K562 (cell line): ENCODE measurements around the gene NME4. TPM values are rescaled to one million over a fixed set of nuclear protein-coding genes. Genes with fewer than 3 reads are reported as not detected.

ENCODE experiments used
- ATAC-seq: fragments of 200-7000 bp; cut with Tn5 transposase; 3 replicates; pipeline ENCODE4 v1.9.1; 2020; ENCODE audit warnings: moderate library complexity
- BruUV-seq: library from RNA; stranded (reverse); fragments of 400-500 nt; replicated peaks from 2 replicates; lab custom pipeline; 2021; lab: Mats Ljungman, UMichigan
- CTCF ChIA-PET: fragments of 300-600 bp; formaldehyde crosslinking; extraction: SDS; loops from one replicate; lab custom pipeline; 2021; ENCODE audit warnings: low intra/inter-chr PET ratio; lab: Yijun Ruan, JAX
- POLR2A ChIA-PET: fragments of 300-600, 350-650 bp; sonication (Branson Sonifier 250); formaldehyde crosslinking; extraction: SDS; loops from one replicate; lab custom pipeline; 2021; ENCODE audit warnings: antibody characterized with exemption, inconsistent platforms; lab: Yijun Ruan, JAX
- DNase-seq, 4 experiments: peaks; one replicate each; pipeline versions ENCODE4 v3.0.0 to v3.0.0-alpha.2; 2011 to 2018; ENCODE audit warnings: low spot score in 3 of 4, mixed read lengths in 3 of 4; ENCODE audit errors: extremely low read depth in 1 of 4
- FAIRE-seq: peaks from 2 replicates; lab custom pipeline; 2011; peaks lifted over from hg19 to GRCh38; lab: Jason Lieb, UNC
- H2AFZ ChIP-seq: 2 replicates; pipeline ENCODE4 v1.6.0; 2011; ENCODE audit warnings: low read depth, low read length, control low read depth, inconsistent platforms
- H3K27ac ChIP-seq: fragments of 200-600 bp; 3 replicates; pipeline ENCODE4 v1.8.0; 2011; ENCODE audit warnings: low read depth, mild to moderate bottlenecking, control low read depth, inconsistent platforms, low read length, moderate library complexity, mixed read lengths; ENCODE audit errors: extremely low read depth
- H3K27me3 ChIP-seq, 2 experiments: fragments of 300-600 bp in 1 of 2; 2 replicates in 1 of 2; 3 replicates in 1 of 2; pipeline versions ENCODE4 v1.6.0 to v1.8.0; 2011; ENCODE audit warnings: inconsistent platforms in 2 of 2, low read length in 2 of 2, mild to moderate bottlenecking in 1 of 2, mixed read lengths in 1 of 2, moderate library complexity in 1 of 2; ENCODE audit not compliant: control insufficient read depth in 2 of 2, insufficient read depth in 2 of 2
- H3K36me3 ChIP-seq: fragments of 300-600 bp; 3 replicates; pipeline ENCODE4 v1.8.0; 2011; ENCODE audit warnings: mild to moderate bottlenecking, low read length, inconsistent platforms; ENCODE audit not compliant: control insufficient read depth, insufficient read depth
- H3K4me1 ChIP-seq, 2 experiments: fragments of 200-600 bp in 1 of 2; replicated peaks in 1 of 2; 2 replicates in 1 of 2; 3 replicates in 1 of 2; pipeline versions ENCODE4 v1.5.1 to v1.8.0; 2011; ENCODE audit warnings: inconsistent platforms in 2 of 2, low read length in 2 of 2, mild to moderate bottlenecking in 1 of 2, mixed read lengths in 1 of 2, moderate library complexity in 1 of 2; ENCODE audit not compliant: control insufficient read depth in 2 of 2, insufficient read depth in 2 of 2
- H3K4me2 ChIP-seq: 2 replicates; pipeline ENCODE4 v1.6.1; 2011; ENCODE audit warnings: low read length, control low read depth, inconsistent platforms, mixed read lengths; ENCODE audit not compliant: insufficient read depth
- H3K4me3 ChIP-seq: fragments of 200-600 bp; sonication (generic), shearing (Covaris generic); 2 replicates; pipeline ENCODE4 v1.5.1; 2016; ENCODE audit warnings: control low read depth, inconsistent platforms
- H3K79me2 ChIP-seq: fragments of 200-600 bp; 3 replicates; pipeline ENCODE4 v1.8.0; 2011; ENCODE audit warnings: low read length, inconsistent platforms; ENCODE audit not compliant: control insufficient read depth, insufficient read depth
- H3K9ac ChIP-seq, 2 experiments: 2 replicates each; pipeline versions ENCODE4 v1.6.0 to v1.6.1; 2011; ENCODE audit warnings: low read depth in 2 of 2, low read length in 2 of 2, control low read depth in 1 of 2, inconsistent platforms in 1 of 2, mild to moderate bottlenecking in 1 of 2, mixed read lengths in 1 of 2; ENCODE audit not compliant: insufficient read depth in 1 of 2
- H3K9me1 ChIP-seq: one replicate; pipeline ENCODE4 v1.6.0; 2011; ENCODE audit warnings: inconsistent platforms, mild to moderate bottlenecking, low read length, moderate library complexity; ENCODE audit not compliant: control insufficient read depth, insufficient read depth
- H3K9me3 ChIP-seq: replicated peaks from 2 replicates; pipeline ENCODE4 v1.5.1; 2011; ENCODE audit warnings: low read depth, low read length, inconsistent platforms; ENCODE audit not compliant: control insufficient read depth, insufficient read depth
- H4K20me1 ChIP-seq: replicated peaks from 2 replicates; pipeline ENCODE4 v1.6.1; 2011; ENCODE audit warnings: low read length, inconsistent platforms, mixed read lengths; ENCODE audit not compliant: control insufficient read depth, insufficient read depth
- BDP1 ChIP-seq: IDR thresholded peaks from 3 replicates; pipeline ENCODE4 v1.6.1; 2011; ENCODE audit not compliant: insufficient read length, insufficient read depth
- HOXB6 ChIP-seq: fragments of 250-450 bp; sonication (Bioruptor Pico); IDR thresholded peaks from 2 replicates; pipeline ENCODE4 v1.5.1; 2022; ENCODE audit warnings: mild to moderate bottlenecking, borderline replicate concordance
- LEF1 ChIP-seq: fragments of 450-650 bp; IDR thresholded peaks from 2 replicates; pipeline ENCODE4 v1.6.1; 2016; ENCODE audit warnings: mild to moderate bottlenecking
- POLR2AphosphoS5 ChIP-seq: IDR thresholded peaks from 2 replicates; pipeline ENCODE4 v1.6.1; 2011; ENCODE audit warnings: mild to moderate bottlenecking, low read depth, low read length, moderate library complexity; ENCODE audit not compliant: control insufficient read depth, insufficient read depth
- TAF1 ChIP-seq: IDR thresholded peaks from 2 replicates; pipeline ENCODE4 v1.6.1; 2011; ENCODE audit warnings: mild to moderate bottlenecking, low read length, moderate library complexity; ENCODE audit not compliant: insufficient read depth, control insufficient read depth, severe bottlenecking; ENCODE audit errors: extremely low read depth
- TRIM24 ChIP-seq, 2 experiments: fragments of 450-650 bp; IDR thresholded peaks; 2 replicates each; pipeline ENCODE4 v1.6.1; 2016
- ZBED1 ChIP-seq: IDR thresholded peaks from 2 replicates; pipeline ENCODE4 v1.6.1; 2014
- ZNF354B ChIP-seq: fragments of 250-450 bp; sonication (Bioruptor Pico); IDR thresholded peaks from 2 replicates; pipeline ENCODE4 v1.4.0; 2020
- ZNF444 ChIP-seq: fragments of 250-450 bp; sonication (Bioruptor Pico); IDR thresholded peaks from 2 replicates; pipeline ENCODE4 v1.4.0; 2020; ENCODE audit warnings: mild to moderate bottlenecking, moderate library complexity
- ZNF717 ChIP-seq: fragments of 250-450 bp; sonication (Bioruptor Pico); IDR thresholded peaks from 2 replicates; pipeline ENCODE4 v1.5.0; 2021
- WGBS: fragments of 100-300 bp; shearing (Covaris generic); methylation state at CpG from one replicate; pipeline ENCODE4 v1.1.6; 2016; ENCODE audit warnings: low coverage, mixed read lengths; ENCODE audit not compliant: insufficient coverage; ENCODE audit errors: missing lambda C conversion rate; 5-methylcytosine and 5-hydroxymethylcytosine counted together
- in situ Hi-C: fragments of 300-500 bp; cut with MboI; formaldehyde crosslinking; loops from 4 replicates; pipeline ENCODE4 v1.15.0; 2018; ENCODE audit warnings: inconsistent platforms, mixed read lengths
- intact Hi-C: fragments of 100-400 bp; cut with micrococcal nuclease; formaldehyde crosslinking; loops from 2 replicates; pipeline ENCODE4 v1.14.2; 2022
- polyA plus RNA-seq, 8 experiments: library from polyadenylated mRNA; depleted of rRNA in 4 of 8; stranded (reverse) in 5 of 8; unstranded in 3 of 8; fragments of >200 nt; fragmentation: Nextera tagmentation in 2 of 8; fragmentation: Illumina TruSeq in 1 of 8; extraction: Ambion mirVana in 2 of 8; extraction: Trizol in 1 of 8; gene quantifications; 2 replicates each; pipeline versions ENCODE4 v1.2.1 to v1.2.3, GENCODE V29; 2011 to 2014; ENCODE audit warnings: inconsistent platforms in 1 of 8, missing spikeins in 1 of 8
- total RNA-seq, 7 experiments: library from RNA; depleted of rRNA in 6 of 7; stranded (reverse); fragments of >200 nt in 6 of 7; fragmentation: Illumina TruSeq in 2 of 7; extraction: Trizol in 2 of 7; gene quantifications; 2 replicates each; pipeline versions ENCODE4 v1.2.1 to v1.2.3, GENCODE V29; 2011 to 2021; ENCODE audit warnings: low replicate concordance in 1 of 7
- TF ChIP-seq, protein P1 (sequence below): sonication (generic); formaldehyde crosslinking; IDR thresholded peaks from 2 replicates; pipeline ENCODE4 v1.4.0; 2020; ENCODE audit warnings: mild to moderate bottlenecking, missing genetic modification reagents
- TF ChIP-seq, protein P2 (sequence below): fragments of 450-650 bp; conservative IDR thresholded peaks from 2 replicates; pipeline ENCODE4 v1.6.1; 2016; ENCODE audit warnings: missing genetic modification characterization, low read depth, mild to moderate bottlenecking, missing compliant biosample characterization, moderate library complexity
- TF ChIP-seq, protein P3 (sequence below): fragments of 450-650 bp; formaldehyde crosslinking; IDR thresholded peaks from 2 replicates; pipeline ENCODE4 v1.4.0; 2020; ENCODE audit warnings: mild to moderate bottlenecking, mixed read lengths
- TF ChIP-seq, protein P4 (sequence below): fragments of 250-450 bp; sonication (Bioruptor Pico); IDR thresholded peaks from 2 replicates; pipeline ENCODE4 v1.8.0; 2021; ENCODE audit warnings: moderate library complexity, mild to moderate bottlenecking, inconsistent platforms
- TF ChIP-seq, protein P5 (sequence below): sonication (generic); formaldehyde crosslinking; IDR thresholded peaks from 2 replicates; pipeline ENCODE4 v1.8.0; 2022; ENCODE audit warnings: mild to moderate bottlenecking, low read depth, missing genetic modification reagents

Gene NME4
- total and polyA plus RNA-seq, 9 of the 15 experiments (the other 6 are each of a cell fraction or from before 2014, with no cell fraction given): 15.4 to 264 (median 139) TPM

DNA sequence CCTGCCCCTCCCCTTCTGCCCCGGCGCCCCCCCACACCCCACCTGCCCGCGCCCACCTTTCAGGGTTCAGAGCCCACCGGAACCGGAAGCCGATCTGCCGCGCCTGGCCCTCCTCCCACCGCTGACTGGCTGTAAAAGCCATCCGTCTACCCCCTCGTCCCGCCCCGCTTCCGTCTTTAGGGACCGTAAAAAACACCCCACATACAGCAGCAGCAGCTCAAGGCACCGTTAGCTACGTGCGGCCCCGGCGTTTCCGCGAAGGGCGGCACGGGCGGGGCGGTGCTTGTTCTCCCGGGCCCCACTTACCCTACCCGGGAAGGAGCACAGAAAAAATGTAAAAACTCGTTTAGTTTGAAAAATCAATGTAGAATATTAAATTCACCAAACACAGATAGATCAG, 26.6 kb upstream of the NME4 start, which contains the start of gene MRPL28:
MRPL28 (minus strand) TSS at position 96 of the 400 bp plus-strand sequence. CDS start 320 bp downstream, outside the sequence.
- no peaks in the 10 kb centered on the region for H3K9me3 ChIP-seq
- peak within 1 kb of the TSS; percentile 47; the same call in 1 of the 2 replicates for H2AFZ ChIP-seq
- DNase-seq (peak; percentile 92 to 97 (median 96)), FAIRE-seq (peak; percentile 94), ATAC-seq (peak; percentile 96)
- under 1% methylated on average over 21 of the region's 30 CpGs for WGBS
- no peaks in the 10 kb centered on the region for H3K27me3 ChIP-seq
- intact Hi-C loops: no loop called here
- peaks cover 81% of the 10 kb centered on the region; the same call in 2 of the 3 replicates for H3K36me3 ChIP-seq
- ChIA-PET POLR2A (interaction anchor here (0.7 to 2.5 kb wide), 6 partner anchors 8 to 304 kb away, joined by 3 to 8 read pairs (median 4); partner anchors contain the start of genes AXIN1, DECR2 and PGAP6), CTCF (interaction anchor here (0.7 to 0.8 kb wide), 2 partner anchors 10 to 1463 kb away, joined by 3 read pairs; no protein-coding TSS in a partner anchor)
- H4K20me1 ChIP-seq: no peaks in the 10 kb centered on the region
- peaks cover 5% of the 10 kb centered on the region for H3K9me1 ChIP-seq
- in situ Hi-C loops: no loop called here
- H3K79me2 ChIP-seq: peaks cover 13% of the 10 kb centered on the region
- peak within 1 kb of the TSS; percentile 78 for H3K27ac ChIP-seq
- peaks cover 9 to 69% of the 10 kb centered on the region in 2 experiments for H3K4me1 ChIP-seq
- H3K4me3 ChIP-seq: peak within 1 kb of the TSS; percentile 61
- H3K4me2 ChIP-seq: peak within 1 kb of the TSS; percentile 91
- peak within 1 kb of the TSS; percentile 70 to 98 for H3K9ac ChIP-seq
- BruUV-seq: no TSS peak
- TF ChIP-seq ZBED1: no peak
- TF ChIP-seq POLR2AphosphoS5: 0 out of 2 replicates have a peak, but pooled peaks have one; percentile 24
- TF ChIP-seq, protein P1, sequence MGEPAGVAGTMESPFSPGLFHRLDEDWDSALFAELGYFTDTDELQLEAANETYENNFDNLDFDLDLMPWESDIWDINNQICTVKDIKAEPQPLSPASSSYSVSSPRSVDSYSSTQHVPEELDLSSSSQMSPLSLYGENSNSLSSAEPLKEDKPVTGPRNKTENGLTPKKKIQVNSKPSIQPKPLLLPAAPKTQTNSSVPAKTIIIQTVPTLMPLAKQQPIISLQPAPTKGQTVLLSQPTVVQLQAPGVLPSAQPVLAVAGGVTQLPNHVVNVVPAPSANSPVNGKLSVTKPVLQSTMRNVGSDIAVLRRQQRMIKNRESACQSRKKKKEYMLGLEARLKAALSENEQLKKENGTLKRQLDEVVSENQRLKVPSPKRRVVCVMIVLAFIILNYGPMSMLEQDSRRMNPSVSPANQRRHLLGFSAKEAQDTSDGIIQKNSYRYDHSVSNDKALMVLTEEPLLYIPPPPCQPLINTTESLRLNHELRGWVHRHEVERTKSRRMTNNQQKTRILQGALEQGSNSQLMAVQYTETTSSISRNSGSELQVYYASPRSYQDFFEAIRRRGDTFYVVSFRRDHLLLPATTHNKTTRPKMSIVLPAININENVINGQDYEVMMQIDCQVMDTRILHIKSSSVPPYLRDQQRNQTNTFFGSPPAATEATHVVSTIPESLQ (CRISPR knock-in tag): no peak
- TF ChIP-seq TAF1: peak; percentile 49
- TF ChIP-seq HOXB6 (CRISPR knock-in tag): no peak
- peak; percentile 46; the same call in 1 of the 2 replicates for TF ChIP-seq LEF1
- TF ChIP-seq, protein P2, sequence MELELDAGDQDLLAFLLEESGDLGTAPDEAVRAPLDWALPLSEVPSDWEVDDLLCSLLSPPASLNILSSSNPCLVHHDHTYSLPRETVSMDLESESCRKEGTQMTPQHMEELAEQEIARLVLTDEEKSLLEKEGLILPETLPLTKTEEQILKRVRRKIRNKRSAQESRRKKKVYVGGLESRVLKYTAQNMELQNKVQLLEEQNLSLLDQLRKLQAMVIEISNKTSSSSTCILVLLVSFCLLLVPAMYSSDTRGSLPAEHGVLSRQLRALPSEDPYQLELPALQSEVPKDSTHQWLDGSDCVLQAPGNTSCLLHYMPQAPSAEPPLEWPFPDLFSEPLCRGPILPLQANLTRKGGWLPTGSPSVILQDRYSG: no peak
- no peak for TF ChIP-seq ZNF354B
- TF ChIP-seq, protein P3, sequence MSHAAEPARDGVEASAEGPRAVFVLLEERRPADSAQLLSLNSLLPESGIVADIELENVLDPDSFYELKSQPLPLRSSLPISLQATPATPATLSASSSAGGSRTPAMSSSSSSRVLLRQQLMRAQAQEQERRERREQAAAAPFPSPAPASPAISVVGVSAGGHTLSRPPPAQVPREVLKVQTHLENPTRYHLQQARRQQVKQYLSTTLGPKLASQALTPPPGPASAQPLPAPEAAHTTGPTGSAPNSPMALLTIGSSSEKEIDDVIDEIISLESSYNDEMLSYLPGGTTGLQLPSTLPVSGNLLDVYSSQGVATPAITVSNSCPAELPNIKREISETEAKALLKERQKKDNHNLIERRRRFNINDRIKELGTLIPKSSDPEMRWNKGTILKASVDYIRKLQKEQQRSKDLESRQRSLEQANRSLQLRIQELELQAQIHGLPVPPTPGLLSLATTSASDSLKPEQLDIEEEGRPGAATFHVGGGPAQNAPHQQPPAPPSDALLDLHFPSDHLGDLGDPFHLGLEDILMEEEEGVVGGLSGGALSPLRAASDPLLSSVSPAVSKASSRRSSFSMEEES (CRISPR knock-in tag): no peak
- no peak for TF ChIP-seq ZNF717 (CRISPR knock-in tag)
- TF ChIP-seq, protein P4, sequence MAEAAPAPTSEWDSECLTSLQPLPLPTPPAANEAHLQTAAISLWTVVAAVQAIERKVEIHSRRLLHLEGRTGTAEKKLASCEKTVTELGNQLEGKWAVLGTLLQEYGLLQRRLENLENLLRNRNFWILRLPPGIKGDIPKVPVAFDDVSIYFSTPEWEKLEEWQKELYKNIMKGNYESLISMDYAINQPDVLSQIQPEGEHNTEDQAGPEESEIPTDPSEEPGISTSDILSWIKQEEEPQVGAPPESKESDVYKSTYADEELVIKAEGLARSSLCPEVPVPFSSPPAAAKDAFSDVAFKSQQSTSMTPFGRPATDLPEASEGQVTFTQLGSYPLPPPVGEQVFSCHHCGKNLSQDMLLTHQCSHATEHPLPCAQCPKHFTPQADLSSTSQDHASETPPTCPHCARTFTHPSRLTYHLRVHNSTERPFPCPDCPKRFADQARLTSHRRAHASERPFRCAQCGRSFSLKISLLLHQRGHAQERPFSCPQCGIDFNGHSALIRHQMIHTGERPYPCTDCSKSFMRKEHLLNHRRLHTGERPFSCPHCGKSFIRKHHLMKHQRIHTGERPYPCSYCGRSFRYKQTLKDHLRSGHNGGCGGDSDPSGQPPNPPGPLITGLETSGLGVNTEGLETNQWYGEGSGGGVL (CRISPR knock-in tag): no peak
- no peak for TF ChIP-seq TRIM24 (IDR thresholded peaks at IDR 0.05)
- TF ChIP-seq, protein P5, sequence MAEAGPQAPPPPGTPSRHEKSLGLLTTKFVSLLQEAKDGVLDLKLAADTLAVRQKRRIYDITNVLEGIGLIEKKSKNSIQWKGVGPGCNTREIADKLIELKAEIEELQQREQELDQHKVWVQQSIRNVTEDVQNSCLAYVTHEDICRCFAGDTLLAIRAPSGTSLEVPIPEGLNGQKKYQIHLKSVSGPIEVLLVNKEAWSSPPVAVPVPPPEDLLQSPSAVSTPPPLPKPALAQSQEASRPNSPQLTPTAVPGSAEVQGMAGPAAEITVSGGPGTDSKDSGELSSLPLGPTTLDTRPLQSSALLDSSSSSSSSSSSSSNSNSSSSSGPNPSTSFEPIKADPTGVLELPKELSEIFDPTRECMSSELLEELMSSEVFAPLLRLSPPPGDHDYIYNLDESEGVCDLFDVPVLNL (CRISPR knock-in tag): no peak
- no peak for TF ChIP-seq ZNF444
- no peak for TF ChIP-seq BDP1
